ENCODE results near the gene ZNF577. TPM values are rescaled to one million over a fixed set of nuclear protein-coding genes. Genes with fewer than 3 reads are reported as not detected.

ZNF577 gene
- total RNA-seq, 1 donor from 2014 or later: 14.3 TPM

DNA sequence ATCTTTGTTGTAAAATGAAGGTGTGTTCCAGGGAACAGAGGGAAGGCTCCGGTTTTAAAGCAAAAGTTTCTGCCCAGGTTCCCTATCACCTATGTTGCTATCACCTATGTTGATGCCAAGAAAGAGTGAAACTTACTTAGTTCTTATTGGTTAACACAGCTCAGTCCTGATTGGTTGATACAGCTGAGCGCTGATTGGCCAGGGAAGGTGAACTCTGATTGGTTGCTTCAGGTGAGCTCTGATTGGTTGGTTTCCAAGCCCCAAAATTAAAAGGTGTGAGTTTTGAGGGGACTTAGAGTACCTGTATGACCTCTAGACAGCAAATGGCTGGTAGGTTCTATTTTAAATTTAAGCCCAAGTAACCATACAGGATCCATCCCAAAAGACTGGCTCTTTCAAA is 50.6 kb downstream of the ZNF577 start:
- no peak overlapping the region for H3K27ac Mint-ChIP-seq (ENCODE audit: unreplicated experiment)
- H3K9me3 Mint-ChIP-seq (ENCODE audit: unreplicated experiment): peaks cover 7% of the 10 kb centered on the region
- peaks cover 5% of the 10 kb centered on the region for H3K36me3 Mint-ChIP-seq (ENCODE audit: unreplicated experiment)
- H3K4me3 Mint-ChIP-seq (ENCODE audit: unreplicated experiment): no peak overlapping the region
- no peaks in the 10 kb centered on the region for H3K27me3 Mint-ChIP-seq (ENCODE audit: unreplicated experiment)
- H3K4me1 Mint-ChIP-seq (ENCODE audit: low read depth, unreplicated experiment): no peaks in the 10 kb centered on the region
- DNase-seq: no peak
- TF ChIP-seq, protein P1, sequence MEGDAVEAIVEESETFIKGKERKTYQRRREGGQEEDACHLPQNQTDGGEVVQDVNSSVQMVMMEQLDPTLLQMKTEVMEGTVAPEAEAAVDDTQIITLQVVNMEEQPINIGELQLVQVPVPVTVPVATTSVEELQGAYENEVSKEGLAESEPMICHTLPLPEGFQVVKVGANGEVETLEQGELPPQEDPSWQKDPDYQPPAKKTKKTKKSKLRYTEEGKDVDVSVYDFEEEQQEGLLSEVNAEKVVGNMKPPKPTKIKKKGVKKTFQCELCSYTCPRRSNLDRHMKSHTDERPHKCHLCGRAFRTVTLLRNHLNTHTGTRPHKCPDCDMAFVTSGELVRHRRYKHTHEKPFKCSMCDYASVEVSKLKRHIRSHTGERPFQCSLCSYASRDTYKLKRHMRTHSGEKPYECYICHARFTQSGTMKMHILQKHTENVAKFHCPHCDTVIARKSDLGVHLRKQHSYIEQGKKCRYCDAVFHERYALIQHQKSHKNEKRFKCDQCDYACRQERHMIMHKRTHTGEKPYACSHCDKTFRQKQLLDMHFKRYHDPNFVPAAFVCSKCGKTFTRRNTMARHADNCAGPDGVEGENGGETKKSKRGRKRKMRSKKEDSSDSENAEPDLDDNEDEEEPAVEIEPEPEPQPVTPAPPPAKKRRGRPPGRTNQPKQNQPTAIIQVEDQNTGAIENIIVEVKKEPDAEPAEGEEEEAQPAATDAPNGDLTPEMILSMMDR (IDR thresholded peaks at IDR 0.05; ENCODE audit: partially characterized antibody, unreplicated experiment): no peak

DNA sequence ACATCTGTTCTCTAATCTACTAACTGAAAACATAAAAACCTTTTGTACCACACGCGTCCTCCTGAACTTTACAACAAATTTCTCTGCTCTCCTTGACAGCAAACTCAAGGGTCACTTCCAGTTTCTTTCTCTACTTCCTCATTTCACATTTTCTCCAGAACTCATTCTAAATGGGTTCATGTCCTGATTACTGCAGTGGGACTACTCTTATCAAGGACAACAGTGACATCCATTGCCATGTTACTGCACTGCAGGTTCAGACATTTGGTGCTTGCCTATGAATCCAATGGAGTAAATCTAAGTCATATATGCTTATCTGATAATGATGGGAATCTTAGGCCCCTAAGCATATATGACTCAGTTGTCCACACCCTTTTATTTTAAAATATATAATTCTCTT is 57.5 kb downstream of the ZNF577 start:
- H3K27me3 Mint-ChIP-seq (ENCODE audit: unreplicated experiment): no peaks in the 10 kb centered on the region
- no peaks in the 10 kb centered on the region for H3K4me1 Mint-ChIP-seq (ENCODE audit: low read depth, unreplicated experiment)
- TF ChIP-seq, protein P1 (IDR thresholded peaks at IDR 0.05; ENCODE audit: partially characterized antibody, unreplicated experiment): no peak
- DNase-seq: no peak
- peaks cover 11% of the 10 kb centered on the region for H3K9me3 Mint-ChIP-seq (ENCODE audit: unreplicated experiment)
- peaks cover 13% of the 10 kb centered on the region for H3K36me3 Mint-ChIP-seq (ENCODE audit: unreplicated experiment)
- H3K4me3 Mint-ChIP-seq (ENCODE audit: unreplicated experiment): no peak overlapping the region
- H3K27ac Mint-ChIP-seq (ENCODE audit: unreplicated experiment): no peak overlapping the region

DNA sequence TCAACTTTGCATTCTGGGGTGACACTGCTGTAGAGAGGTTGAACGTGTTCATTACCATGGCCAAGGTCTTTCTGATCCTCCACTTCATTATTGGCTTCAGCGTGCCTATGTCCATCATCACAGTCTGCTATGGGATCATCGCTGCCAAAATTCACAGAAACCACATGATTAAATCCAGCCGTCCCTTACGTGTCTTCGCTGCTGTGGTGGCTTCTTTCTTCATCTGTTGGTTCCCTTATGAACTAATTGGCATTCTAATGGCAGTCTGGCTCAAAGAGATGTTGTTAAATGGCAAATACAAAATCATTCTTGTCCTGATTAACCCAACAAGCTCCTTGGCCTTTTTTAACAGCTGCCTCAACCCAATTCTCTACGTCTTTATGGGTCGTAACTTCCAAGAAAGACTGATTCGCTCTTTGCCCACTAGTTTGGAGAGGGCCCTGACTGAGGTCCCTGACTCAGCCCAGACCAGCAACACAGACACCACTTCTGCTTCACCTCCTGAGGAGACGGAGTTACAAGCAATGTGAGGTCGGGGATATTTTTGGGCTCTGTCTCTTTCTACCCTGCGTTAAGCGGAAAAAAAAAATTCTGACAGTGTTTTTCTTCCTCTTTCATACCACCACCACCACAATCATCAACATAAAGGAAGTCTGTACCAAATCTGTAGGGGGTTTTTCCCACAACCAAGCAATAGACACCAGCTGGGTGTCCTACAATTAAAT is 63.3 kb downstream of the ZNF577 start:
- Mint-ChIP-seq H3K27ac (ENCODE audit: unreplicated experiment) (no peak overlapping the region), H3K36me3 (ENCODE audit: unreplicated experiment) (peaks cover 15% of the 10 kb centered on the region), H3K9me3 (ENCODE audit: unreplicated experiment) (peaks cover 6% of the 10 kb centered on the region), H3K4me3 (ENCODE audit: unreplicated experiment) (no peak overlapping the region), H3K27me3 (ENCODE audit: unreplicated experiment) (no peaks in the 10 kb centered on the region), H3K4me1 (ENCODE audit: low read depth, unreplicated experiment) (no peaks in the 10 kb centered on the region)
- TF ChIP-seq, protein P1 (IDR thresholded peaks at IDR 0.05; ENCODE audit: partially characterized antibody, unreplicated experiment): no peak
- DNase-seq: no peak

DNA sequence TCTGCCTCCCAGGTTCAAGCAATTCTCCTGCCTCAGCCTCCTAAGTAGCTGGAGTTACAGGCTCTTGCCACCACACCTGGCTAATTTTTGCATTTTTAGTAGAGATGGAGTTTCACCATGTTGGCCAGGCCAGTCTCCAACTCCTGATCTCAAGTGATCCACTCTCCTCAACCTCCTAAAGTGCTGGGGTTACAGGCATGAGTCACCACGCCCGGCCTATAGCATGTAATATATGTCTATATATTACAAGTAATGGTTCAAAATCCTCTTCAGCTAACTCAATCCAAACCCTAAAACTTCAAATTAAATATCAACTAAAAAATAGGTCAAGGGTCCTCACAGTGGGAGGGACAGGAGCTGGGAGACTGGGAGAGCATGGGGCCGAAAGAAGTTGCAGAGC is 64.8 kb downstream of the ZNF577 start:
- no peak overlapping the region for H3K4me3 Mint-ChIP-seq (ENCODE audit: unreplicated experiment)
- peaks cover 2% of the 10 kb centered on the region for H3K9me3 Mint-ChIP-seq (ENCODE audit: unreplicated experiment)
- no peak for DNase-seq
- H3K27me3 Mint-ChIP-seq (ENCODE audit: unreplicated experiment): no peaks in the 10 kb centered on the region
- H3K27ac Mint-ChIP-seq (ENCODE audit: unreplicated experiment): no peak overlapping the region
- TF ChIP-seq, protein P1 (IDR thresholded peaks at IDR 0.05; ENCODE audit: partially characterized antibody, unreplicated experiment): no peak
- H3K36me3 Mint-ChIP-seq (ENCODE audit: unreplicated experiment): peaks cover 12% of the 10 kb centered on the region
- no peaks in the 10 kb centered on the region for H3K4me1 Mint-ChIP-seq (ENCODE audit: low read depth, unreplicated experiment)

DNA sequence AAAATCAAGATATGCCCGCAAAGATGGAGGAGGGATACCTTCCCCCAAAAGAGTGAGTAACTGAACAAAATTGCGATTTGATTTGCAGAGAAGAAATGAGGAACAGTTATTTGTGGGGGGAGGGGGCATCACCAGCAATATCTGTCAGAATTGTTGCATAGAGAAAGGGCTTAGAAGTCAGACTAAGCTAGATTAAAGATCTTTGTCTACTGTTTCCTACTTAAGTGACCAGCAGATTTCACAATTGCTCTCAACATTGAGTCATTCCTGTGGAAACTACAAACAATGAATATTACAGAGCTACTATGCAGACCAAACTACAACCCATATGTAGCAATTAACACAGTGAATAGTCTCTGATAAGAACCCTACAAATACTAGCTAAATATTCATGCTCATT is 65.4 kb downstream of the ZNF577 start:
- no peaks in the 10 kb centered on the region for H3K27me3 Mint-ChIP-seq (ENCODE audit: unreplicated experiment)
- H3K27ac Mint-ChIP-seq (ENCODE audit: unreplicated experiment): no peak overlapping the region
- no peak overlapping the region for H3K4me3 Mint-ChIP-seq (ENCODE audit: unreplicated experiment)
- peaks cover 2% of the 10 kb centered on the region for H3K9me3 Mint-ChIP-seq (ENCODE audit: unreplicated experiment)
- H3K36me3 Mint-ChIP-seq (ENCODE audit: unreplicated experiment): peaks cover 12% of the 10 kb centered on the region
- no peaks in the 10 kb centered on the region for H3K4me1 Mint-ChIP-seq (ENCODE audit: low read depth, unreplicated experiment)
- no peak for DNase-seq
- TF ChIP-seq, protein P1 (IDR thresholded peaks at IDR 0.05; ENCODE audit: partially characterized antibody, unreplicated experiment): no peak
